Non-pigmented ciliary epithelial cell (primary cell): ENCODE data around the gene STX10.
"Not testable (repeated sequence)": the region's sequence is repeated elsewhere in the genome, so short reads cannot be mapped to it uniquely, and the experiment has no call there.

Experiments
- DNase-seq: peaks from one replicate; pipeline ENCODE4 v3.0.0-alpha.2; 2010; ENCODE audit warnings: low read depth

The STX10 gene, protein sequence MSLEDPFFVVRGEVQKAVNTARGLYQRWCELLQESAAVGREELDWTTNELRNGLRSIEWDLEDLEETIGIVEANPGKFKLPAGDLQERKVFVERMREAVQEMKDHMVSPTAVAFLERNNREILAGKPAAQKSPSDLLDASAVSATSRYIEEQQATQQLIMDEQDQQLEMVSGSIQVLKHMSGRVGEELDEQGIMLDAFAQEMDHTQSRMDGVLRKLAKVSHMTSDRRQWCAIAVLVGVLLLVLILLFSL

DNA sequence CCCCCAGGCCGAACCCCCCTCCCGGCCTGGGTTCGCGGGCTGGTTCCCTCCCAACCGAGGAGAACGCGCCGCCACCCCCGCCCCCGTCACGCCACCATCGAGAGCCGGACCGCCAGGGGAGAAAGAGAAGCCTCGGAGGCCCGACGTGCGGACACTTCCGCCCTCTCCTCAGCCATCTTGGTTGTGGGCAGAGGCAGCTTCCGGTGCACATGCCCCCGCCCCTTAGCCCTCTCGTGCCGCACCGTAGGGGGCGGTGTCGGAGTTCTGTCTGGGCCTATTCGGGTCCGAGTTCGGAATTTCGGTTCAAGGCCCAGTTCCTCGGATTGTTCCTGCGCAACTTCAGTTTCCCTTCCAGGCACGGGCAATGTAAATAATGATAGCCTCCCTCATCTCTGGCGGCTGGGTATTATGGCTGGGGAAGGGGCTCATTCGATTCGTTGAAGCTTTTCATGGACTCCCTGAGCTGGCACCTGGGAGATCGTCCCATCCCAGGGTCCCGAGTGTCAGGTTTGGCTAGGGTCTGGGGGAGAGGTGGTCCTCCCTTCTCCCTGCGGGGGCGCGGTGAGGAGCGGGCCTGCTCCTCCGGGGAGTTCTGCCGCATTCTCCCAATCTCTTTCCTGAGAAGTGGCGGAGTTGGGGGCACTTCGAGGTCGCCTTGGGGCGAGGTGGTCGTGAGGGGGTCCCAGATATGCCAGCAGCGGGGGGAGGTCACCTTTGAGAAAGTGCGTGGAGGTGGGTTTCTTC is at the start of gene STX10, which contains the start of gene IER2:
Gene STX10 (minus strand): TSS at position 189 of the 744 bp plus-strand sequence. CDS start 202 bp downstream, outside the sequence.
Gene IER2 (plus strand): TSS at position 225 of the 744 bp plus-strand sequence. CDS start 2,776 bp downstream, outside the sequence.
- DNase-seq = no peak

DNA sequence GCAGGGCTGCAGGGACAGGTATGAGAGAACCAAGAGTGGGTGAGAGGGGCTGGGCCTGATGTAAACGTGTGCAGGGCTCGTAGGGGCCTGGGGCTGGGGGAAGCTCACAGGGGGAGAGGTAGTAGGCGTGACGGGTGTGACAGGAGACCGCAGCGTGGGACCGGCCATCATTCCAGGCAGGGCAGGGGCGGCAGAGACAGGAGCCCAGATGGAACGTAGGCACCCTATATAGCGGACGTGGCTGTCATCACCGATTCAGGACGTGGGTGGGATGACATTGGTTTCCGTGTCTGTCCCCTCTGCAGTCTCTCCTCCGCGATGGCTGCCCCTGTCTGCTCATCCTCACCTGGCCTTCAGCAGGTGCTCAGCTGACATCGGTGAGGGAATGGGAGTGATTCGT is 48.5 kb upstream of the STX10 start:
- no peak for DNase-seq

DNA sequence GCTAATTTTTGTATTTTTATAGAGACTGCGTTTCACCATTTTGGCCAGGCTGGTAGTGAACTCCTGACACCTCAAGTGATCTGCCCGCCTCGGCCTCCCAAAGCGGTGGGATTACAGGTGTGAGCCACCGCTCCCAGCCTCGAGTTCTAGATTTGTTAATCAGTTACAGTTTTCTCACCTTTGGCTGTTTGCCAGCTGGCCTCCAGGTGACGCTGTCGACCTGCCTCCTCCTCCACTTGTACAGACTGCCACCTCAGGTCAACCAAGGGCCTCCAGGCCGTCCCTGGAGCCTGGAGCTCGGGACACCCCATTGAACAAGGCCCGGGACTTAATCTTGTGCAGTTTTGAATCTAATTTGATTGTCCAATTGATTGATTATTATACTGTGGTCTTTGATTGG is 45.5 kb upstream of the STX10 start:
- no peak for DNase-seq

DNA sequence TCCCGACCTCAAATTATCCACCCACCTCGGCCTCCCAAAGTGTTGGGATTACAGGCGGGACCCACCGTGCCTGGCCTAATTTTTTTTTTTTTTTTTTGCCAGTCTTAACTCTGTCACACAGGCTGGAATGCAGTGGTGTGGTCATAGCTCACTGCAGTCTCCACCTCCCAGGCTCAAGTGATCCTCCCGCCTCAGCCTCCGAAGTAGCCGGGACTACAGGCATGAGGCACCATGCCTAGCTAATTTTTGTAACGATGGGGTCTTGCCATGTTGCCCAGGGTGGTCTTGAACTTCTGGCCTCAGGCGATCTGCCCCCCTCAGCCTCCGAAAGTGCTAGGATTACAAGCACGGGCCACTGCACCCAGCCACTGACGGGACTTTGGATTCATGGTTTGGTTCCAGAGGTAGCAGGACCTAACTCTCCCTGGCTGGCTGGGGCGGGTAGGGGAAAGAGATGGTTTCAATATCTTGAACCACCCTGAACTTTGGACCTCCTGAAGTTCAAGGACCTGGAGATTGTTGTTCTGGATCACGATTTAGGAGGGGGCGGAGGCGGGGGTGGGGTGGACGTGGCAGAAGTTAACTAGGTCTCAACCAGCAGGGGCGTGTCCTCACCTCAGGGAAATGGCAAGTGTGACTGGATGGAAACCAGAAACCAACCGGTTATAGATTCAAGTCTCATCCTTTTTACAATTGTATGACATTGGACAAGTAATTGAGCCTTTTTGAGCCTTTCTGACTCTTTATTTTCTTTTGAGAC is 40.8 kb upstream of the STX10 start:
- no peak for DNase-seq

DNA sequence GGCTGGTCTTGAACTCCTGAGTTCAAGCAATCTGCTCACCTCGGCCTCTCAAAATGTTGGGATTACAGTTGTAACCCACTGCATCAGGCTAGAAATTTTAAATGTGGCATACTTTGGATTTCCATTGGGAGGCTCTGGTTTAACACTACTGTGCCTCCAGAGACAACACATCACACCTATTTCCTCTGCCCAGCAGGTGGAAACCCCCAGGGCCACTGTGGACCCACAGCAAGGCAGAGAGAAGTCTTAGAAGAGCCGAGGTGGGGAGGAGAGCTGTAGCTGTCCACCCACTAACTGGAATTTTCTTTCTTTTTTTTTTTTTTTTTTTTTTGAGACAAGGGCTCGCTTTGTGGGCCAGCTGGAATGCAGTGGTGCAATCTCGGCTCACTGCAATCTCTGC is 39.4 kb upstream of the STX10 start:
- no peak for DNase-seq

DNA sequence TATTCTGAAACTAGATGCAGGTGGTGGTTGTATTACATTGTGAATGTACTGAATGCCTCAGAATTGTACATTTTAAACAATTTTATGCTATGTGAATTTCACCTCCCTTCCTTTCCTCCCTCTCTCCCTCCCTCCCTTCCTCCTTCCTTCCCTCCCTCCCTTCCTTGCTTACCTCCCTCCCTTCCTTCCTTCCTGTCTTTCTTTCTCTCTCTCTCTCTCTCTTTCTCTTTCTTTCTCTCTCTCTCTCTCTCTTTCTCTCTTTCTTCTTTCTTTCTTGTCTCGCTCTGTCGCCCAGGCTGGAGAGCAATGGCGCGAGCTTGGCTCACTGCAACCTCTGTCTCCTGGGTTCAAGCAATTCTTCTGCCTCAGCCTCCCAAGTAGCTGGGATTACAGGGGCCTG is 37.2 kb upstream of the STX10 start:
- DNase-seq = no peak

DNA sequence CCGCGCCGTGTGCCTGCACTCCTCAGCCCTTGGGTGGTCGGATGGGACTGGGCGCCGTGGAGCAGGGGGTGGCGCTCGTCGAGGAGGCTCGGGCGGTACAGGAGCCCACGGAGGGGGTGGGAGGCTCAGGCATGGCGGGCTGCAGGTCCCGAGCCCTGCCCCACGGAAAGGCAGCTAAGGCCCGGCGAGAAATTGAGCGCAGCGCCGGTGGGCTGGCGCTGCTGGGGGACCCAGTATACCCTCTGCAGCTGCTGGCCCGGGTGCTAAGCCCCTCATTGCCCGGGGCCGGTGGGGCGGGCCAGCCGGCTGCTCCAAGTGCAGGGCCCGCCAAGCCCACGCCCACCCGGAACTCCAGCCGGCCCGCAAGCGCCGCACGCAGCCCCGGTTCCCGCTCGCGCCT is 36.5 kb upstream of the STX10 start:
- DNase-seq = not testable (repeated sequence)

DNA sequence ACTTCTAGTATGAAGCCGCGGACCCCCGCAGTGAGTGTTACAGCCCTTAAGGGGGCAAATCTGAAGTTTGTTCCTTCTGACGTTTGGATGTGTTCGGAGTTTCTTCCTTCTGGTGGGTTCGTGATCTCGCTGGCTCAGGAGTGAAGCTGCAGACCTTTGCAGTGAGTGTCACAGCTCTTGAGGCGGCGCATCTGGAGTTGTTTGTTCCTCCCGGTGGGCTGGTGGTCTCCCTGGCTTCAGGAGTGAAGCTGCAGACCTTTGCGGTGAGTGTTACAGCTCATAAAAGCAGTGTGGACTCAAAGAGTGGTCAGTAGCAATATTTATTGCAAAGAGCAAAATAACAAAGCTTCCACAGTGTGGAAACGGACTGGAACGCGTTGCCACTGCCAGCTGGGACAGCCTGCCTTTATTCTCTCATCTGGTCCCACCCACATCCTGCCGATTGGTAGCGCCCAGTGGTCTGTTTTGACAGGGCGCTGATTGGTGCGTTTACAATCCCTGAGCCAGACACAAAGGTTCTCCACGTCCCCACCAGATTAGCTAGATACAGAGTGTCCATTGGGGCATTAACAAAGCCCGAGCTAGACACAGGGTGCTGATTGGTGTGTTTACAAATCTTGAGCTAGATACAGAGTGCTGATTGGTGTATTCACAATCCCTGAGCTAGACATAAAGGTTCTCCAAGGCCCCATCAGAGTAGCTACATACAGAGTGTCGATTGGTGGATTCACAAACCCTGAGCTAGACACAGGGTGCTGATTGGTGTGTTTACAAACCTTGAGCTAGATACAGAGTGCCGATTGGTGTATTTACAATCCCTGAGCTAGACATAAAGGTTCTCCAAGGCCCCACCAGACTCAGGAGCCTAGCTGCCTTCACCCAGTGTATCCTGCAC is 35.8 kb upstream of the STX10 start:
- not testable (repeated sequence) for DNase-seq

DNA sequence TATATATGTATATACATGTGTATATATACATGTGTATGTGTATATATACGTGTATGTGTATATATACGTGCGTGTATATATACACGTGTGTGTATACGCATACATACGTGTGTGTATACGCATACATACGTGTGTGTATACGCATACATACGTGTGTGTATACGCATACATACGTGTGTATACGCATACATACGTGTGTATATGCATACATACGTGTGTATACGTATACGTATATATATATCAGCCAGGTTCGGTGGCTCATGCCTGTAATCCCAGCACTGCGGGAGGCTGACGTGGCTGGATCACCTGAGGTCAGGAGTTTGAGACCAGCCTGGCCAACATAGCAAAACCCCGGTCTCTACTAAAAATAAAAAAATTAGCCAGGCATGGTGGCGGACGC is 34.8 kb upstream of the STX10 start:
- not testable (repeated sequence) for DNase-seq

DNA sequence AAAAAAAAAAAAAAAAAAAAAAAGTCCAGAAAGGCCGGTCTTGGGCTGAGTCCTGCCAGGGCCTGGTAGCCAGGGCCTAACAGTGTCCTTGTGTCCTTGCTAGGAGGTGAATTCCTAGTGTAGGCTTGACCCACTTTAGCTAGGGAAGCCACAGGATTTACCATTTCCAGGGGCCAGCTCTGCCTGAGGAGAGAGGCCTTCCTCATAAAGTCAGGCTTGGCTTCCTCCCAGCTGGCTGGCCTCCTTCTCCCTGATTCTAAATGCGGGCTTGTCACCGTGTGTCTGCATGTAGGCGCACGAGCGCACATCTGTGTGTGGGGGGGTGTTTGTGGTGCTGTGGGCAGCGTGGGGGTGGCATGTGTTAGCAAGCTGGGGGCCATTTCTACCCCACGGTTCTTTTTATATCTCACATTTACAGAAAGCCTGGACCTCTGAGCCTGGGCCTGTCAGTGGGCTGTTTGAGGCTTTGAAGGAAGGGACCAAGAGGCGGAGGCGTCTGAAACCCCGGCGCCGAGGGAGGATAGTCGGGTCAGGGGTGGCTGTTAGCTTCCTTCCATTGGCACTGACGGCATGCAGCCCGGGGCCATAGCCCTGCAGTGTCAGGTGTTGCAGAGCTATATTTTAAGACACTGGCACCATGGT is 31.7 kb upstream of the STX10 start:
- DNase-seq = no peak

DNA sequence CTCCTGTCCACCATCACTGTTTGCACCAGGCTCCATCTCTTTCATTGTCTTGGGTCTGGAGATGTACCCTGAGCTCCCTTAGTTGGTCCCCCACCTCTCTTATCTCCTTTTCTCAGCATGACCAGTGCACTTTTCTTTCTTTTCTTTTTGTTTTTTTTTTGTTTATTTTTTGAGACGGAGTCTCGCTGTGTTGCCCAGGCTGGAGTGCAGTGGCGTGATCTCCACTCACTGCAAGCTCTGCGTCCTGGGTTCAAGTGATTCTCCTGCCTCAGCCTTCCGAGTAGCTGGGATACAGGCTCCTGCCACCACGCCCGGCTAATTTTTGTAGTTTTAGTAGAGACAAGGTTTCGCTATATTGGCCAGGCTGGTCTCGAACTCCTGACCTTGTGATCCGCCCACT is 28.1 kb upstream of the STX10 start:
- DNase-seq = not testable (repeated sequence)

DNA sequence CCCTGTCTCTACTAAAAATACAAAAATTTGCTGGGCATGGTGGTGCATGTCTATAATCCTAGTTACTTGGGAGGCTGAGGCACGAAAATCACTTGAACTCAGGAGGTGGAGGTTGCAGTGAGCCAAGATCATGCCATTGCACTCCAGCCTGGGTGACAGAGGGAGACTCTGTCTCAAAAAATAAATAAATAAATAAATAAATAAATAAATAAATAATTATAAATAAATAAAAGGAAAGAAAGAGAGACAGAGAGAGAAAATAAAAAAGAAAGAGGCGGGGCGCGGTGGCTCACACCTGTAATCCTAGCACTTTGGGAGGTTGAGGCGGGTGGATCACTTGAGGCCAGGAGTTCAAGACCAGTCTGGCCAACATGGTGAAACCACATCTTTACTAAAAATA is 27.4 kb upstream of the STX10 start:
- DNase-seq = not testable (repeated sequence)

DNA sequence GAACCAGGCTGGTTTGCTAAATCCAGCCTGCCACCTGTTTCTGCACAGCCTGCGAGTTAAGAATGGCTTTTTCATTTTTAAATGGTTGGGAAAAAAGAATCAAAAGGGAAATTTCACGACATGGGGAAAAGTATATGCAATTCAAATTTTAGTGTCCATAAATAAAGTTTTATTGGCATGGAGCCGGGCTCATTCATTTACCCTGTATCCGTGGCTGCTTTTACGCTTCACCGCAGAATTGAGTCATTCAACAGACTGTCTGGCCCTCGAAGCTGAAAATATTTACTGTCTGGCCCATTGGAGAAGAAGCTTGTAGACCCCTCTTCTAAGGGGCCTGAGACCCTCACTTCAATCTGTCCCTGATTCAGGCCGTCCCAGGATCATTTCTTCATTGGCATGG is 26.2 kb upstream of the STX10 start:
- no peak for DNase-seq

DNA sequence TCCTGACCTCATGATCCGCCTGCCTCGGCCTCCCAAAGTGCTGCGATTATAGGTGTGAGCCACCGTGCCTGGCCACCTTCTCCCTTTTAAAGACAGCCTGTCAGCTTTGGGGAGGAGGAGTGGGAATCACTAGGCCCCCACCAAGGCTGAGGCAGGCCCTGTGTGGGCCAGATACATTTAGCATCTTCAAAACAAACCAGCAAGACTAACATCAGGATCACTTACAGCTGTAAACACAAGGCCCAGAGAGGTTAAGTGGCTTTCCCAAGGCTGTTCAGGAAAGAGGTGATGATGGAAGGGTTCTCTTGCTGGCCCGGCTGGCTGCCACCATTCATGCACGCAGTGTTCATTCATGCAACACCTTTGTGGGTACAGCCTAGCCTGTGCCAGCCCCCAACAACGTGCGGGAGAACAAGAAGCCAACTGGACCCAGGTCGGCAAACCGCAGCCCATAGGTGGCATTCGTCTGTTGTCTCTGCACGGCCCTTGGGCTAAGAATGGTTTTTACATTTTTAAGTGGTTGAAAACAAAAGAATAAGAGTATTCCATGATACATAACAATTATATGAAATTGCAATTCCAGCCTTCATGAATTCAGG is 23.1 kb upstream of the STX10 start:
- no peak for DNase-seq

DNA sequence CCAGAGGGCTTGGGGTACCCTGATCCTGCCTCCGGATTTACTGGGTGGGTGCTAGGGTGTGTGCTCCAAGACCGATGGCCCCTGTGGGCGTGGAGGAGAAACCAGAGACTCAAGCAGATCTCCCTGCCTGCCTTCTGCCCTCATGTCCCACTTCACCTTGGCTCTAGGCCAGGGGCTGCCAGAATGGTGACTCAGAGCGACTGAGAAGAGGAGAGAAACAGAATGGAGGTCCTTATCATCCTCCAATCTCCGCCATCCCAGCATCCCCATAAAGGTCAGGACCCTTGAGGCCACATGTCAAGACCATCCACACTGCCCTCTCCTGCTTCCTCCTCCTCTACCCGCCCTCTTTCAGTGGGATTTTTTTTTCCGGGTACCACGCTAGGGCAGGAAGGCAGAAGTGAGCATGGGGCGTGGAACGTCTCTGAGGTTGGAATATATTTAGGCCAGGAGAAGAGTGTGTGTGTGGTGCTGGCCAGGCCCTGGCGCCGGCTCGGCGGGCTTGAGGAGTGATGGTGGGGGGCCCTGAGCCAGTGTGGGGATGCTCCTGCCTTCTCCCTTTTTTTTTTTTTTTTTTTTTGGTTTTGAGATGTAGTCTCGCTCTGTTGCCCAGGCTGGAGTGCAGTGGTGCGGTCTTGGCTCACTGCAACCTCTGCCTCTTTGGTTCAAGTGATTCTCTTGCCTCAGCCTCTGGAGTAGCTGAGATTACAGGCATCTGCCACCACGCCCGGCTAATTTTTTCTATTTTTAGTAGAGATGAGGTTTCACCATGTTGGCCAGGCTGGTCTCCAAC is 22.4 kb upstream of the STX10 start:
- DNase-seq = no peak

DNA sequence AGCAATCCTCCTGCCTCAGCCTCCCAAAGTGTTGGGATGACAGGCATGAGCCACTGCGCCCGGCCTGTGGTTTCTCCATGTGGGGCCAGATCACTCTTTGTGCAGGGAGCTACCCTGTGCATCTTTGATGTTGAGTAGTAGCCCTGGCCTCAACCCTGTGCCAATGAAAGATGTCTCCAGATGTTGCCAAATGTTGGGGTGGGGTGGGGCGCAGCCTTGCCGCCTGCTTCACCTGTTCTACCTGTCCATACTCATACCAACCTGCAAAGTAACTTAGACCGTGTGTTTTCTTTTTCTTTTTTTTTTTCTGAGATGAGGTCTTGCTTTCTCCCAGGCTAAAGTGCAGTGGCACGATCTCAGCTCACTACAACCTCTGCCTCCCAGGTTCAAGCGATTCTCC is 21.0 kb upstream of the STX10 start:
- no peak for DNase-seq

DNA sequence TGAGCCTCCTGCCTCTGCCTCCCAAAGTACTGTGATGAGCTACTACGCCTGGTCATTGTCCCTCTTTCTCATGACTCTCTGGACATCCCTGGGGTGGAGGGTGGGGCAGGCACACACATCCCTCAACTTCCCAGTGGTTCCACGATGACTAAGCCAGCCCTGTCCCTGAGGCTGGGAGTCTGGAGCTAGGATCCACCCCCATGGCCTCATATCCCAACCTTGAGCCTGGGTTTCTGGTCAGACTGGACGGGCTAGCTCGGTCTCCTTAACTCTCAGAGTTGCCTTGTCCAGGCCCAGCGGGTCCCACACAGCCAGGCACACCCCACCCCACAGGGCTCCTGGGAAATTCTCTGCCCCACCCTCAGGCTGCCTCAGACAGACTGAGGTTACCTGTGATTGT is 19.6 kb upstream of the STX10 start:
- DNase-seq = no peak

DNA sequence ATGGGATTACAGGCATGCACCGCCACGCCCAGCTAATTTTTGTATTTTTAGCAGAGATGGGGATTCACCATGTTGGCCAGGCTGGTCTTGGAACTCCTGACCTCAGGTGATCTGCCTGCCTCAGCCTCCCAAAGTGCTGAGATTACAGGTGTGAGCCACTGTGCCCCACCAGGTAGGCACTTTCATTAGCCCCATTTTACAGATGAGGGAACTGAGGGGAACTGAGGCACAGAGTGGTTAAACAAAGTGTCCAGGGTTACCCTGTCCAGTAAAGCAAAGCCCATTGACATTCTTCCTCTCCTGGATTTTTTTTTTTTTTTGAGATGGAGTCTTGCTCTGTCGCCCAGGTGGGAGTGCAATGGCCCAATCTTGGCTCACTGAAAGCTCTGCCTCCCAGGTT is 16.0 kb upstream of the STX10 start:
- DNase-seq = not testable (repeated sequence)

DNA sequence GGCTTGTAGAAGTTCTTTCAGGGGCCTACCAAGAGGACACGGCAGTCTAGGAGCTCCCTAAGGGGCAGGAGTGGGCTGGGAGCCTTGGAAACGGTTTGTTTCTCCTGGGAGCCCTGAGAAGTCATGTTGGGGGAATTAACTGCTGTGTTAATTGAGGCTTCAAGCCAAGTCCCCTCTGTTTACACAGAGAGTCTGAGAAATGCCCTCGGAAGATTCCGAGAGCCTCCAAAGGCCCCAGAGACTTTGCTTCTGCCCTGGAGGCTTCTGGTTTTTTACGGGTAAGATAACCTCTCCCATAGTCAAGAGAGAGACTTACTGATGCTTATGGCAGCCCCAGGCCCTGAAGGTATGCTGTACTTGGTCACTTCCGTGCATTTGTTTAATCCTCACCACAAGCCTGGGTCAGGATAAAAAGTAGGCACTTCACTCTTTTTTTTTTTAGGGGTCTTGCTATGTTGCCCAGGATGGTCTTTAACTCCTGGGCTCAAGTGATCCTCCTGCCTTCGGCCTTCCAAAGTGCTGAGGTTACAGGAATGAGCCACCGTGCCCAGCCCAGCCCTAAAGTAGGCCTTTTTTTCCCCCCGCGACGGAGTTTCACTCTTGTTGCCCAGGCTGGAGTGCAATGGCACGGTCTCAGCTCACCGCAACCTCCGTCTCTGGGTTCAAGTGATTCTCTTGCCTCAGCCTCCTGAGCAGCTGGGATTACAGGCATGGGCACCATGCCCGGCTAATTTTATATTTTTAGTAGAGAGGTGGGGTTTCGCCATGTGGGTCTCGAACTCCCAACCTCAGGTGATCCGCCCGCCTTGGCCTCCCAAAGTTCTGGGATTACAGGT is 15.2 kb upstream of the STX10 start:
- DNase-seq = no peak
